ENCODE data around the gene ADH6. TPM values are rescaled to one million over a fixed set of nuclear protein-coding genes. Genes with fewer than 3 reads are reported as not detected.

The ADH6 gene
- total and polyA plus RNA-seq, 2 of the 8 experiments (the other 6 are each of a cell fraction or from before 2014, with no cell fraction given) = not detected

- Histone ChIP-seq H3K79me2 (ENCODE audit: control insufficient read depth in 1 of 2, insufficient read depth in 2 of 2, low read length in 2 of 2) (no peaks in the 10 kb centered on the region), H3K9ac (replicated peaks in 1 of 4; ENCODE audit: extremely low read depth in 1 of 4, low read depth in 3 of 4, low read length in 3 of 4) (no peak overlapping the region), H3K4me1 (replicated peaks in 1 of 4; ENCODE audit: control insufficient read depth in 3 of 4, insufficient read depth in 4 of 4, low read length in 3 of 4) (no peaks in the 10 kb centered on the region), H2BK15ac (ENCODE audit: low read length) (no peak overlapping the region), H4K91ac (replicated peaks; ENCODE audit: insufficient read length, low read length) (no peak overlapping the region), H2BK120ac (replicated peaks; ENCODE audit: low read depth, low read length) (no peak overlapping the region), H4K8ac (ENCODE audit: extremely low read depth, insufficient read depth, low read length) (no peak overlapping the region), H4K20me1 (replicated peaks in 1 of 2; ENCODE audit: control insufficient read depth in 1 of 2, insufficient read depth in 2 of 2, low read length in 2 of 2) (no peaks in the 10 kb centered on the region), H3K4me3 (ENCODE audit: extremely low read depth in 1 of 4, insufficient read depth in 2 of 4, low read depth in 3 of 4, low read length in 4 of 4) (no peak overlapping the region), H2BK12ac (ENCODE audit: low read depth, low read length) (no peak overlapping the region), H3K56ac (replicated peaks; ENCODE audit: insufficient read length, low read depth, low read length) (no peak overlapping the region), H2BK5ac (ENCODE audit: low read depth, low read length) (no peak overlapping the region), H2AK5ac (ENCODE audit: low read depth, low read length) (no peak overlapping the region), H3K27me3 (replicated peaks in 1 of 4; ENCODE audit: control insufficient read depth in 3 of 4, extremely low read depth in 1 of 4, insufficient read depth in 3 of 4, low read length in 3 of 4) (no peaks in the 10 kb centered on the region), H3K36me3 (ENCODE audit: control insufficient read depth in 2 of 4, insufficient read depth in 4 of 4, low read length in 3 of 4) (no peaks in the 10 kb centered on the region), H2AFZ (ENCODE audit: low read length) (no peak overlapping the region), H3K18ac (ENCODE audit: extremely low read depth, low read length) (no peak overlapping the region), H3K9me3 (ENCODE audit: insufficient read depth in 2 of 2, low read depth in 1 of 2, low read length in 1 of 2) (no peaks in the 10 kb centered on the region), H3K4me2 (ENCODE audit: insufficient read depth in 1 of 2, low read depth in 2 of 2, low read length in 2 of 2) (no peak overlapping the region), H2BK20ac (ENCODE audit: low read length) (no peak overlapping the region), H4K5ac (ENCODE audit: insufficient read length, low read depth, low read length) (no peak overlapping the region), H3K14ac (ENCODE audit: insufficient read length) (no peak overlapping the region), H3K23ac (ENCODE audit: insufficient read length) (no peak overlapping the region), H3K79me1 (ENCODE audit: low read depth, low read length) (no peaks in the 10 kb centered on the region), H3K4ac (replicated peaks; ENCODE audit: insufficient read length, low read depth, low read length) (no peak overlapping the region), H3K27ac (ENCODE audit: low read depth, low read length) (no peak overlapping the region), H3K23me2 (ENCODE audit: low read depth, low read length) (no peaks in the 10 kb centered on the region)
- TF ChIP-seq CHD1 (IDR thresholded peaks at IDR 0.05; ENCODE audit: low read depth, low read length) (no peak), SRF (IDR thresholded peaks at IDR 0.05; ENCODE audit: low read depth, low read length) (no peak), TAF7 (optimal IDR thresholded peaks at IDR 0.05; ENCODE audit: borderline replicate concordance, low read depth, low read length) (no peak), SUZ12 (IDR thresholded peaks at IDR 0.05; ENCODE audit: low read length) (no peak), TAF1 (IDR thresholded peaks at IDR 0.05; ENCODE audit: low read depth, low read length) (no peak), RAD21 (IDR thresholded peaks at IDR 0.05 in 1 of 2, conservative IDR thresholded peaks at IDR 0.05 in 1 of 2; ENCODE audit: low read depth in 2 of 2, low read length in 2 of 2) (peak; percentile 10 to 13; a peak in 1 of 4 replicates)
- TF ChIP-seq, protein P1, sequence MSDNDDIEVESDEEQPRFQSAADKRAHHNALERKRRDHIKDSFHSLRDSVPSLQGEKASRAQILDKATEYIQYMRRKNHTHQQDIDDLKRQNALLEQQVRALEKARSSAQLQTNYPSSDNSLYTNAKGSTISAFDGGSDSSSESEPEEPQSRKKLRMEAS (IDR thresholded peaks at IDR 0.05) = no peak
- DNase-seq (ENCODE audit: low read depth in 1 of 2, low spot score in 2 of 2) (no peak), FAIRE-seq (no peak)
- ChIA-PET POLR2A (ENCODE audit: partially characterized antibody) (no interaction called here), CTCF (ENCODE audit: partially characterized antibody) (interaction anchor here (0.6 to 1.1 kb wide), 3 partner anchors 105 to 320 kb away, joined by 3 to 4 read pairs (median 3); no protein-coding TSS in a partner anchor)
- 77% methylated on average over 1 of the region's 1 CpG; no CpG with 5 or more reads in 1 of the 2 experiments for WGBS, 2 experiments (ENCODE audit: extremely low coverage in 1 of 2, insufficient coverage in 1 of 2, insufficient read length in 1 of 2, insufficient replicate concordance in 2 of 2, low coverage in 1 of 2, low lambda C conversion rate in 2 of 2, missing lambda C conversion rate in 1 of 2)
These were observed 59.3 kb downstream of the ADH6 start for GRCh38 chr4:99159699-99160098.
